Measurements from ENCODE around the gene RHEB. TPM values are rescaled to one million over a fixed set of nuclear protein-coding genes. Genes with fewer than 3 reads are reported as not detected.

Gene RHEB
- polyA plus RNA-seq, 1 donor from 2014 or later = 289 TPM

DNA sequence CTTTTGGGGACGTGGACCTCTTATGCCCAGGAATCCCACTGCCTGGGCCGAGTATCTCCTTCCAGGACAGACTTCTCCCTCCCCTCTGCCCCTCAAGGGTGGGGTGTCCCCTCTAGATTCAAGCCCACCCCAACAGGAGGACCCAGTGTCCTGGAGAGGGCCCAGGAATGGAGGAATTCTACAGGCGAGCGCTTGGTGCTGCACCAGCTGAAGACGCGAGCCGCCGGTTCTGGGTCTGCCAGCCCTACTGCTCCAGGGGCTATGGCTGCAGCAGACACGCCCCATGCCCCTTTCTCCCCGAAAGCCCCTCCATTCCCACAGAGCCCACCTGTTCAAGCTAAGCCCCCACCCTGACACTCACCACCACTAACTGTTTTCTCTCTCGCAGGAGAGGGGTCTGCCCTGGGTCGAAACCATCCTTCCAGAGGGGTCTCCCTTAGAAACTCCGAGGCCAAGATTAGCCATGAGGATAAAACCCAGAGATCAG lies 88.4 kb downstream of the RHEB start:
- Histone ChIP-seq H3K9me3 (ENCODE audit: low read length) (peaks cover 5% of the 10 kb centered on the region), H3K36me3 (ENCODE audit: insufficient read depth, low read length) (no peaks in the 10 kb centered on the region), H3K27me3 (ENCODE audit: insufficient read depth, low read depth, low read length) (no peaks in the 10 kb centered on the region), H3F3A (ENCODE audit: insufficient read depth, low read length, poor library complexity, severe bottlenecking) (no peaks in the 10 kb centered on the region), H4K20me1 (ENCODE audit: insufficient read depth) (no peaks in the 10 kb centered on the region), H3K9ac (ENCODE audit: low read length) (no peak overlapping the region), H3K9me2 (ENCODE audit: insufficient read depth, low read length) (no peaks in the 10 kb centered on the region), H3K4me3 (ENCODE audit: low read length) (no peak overlapping the region), H3K27ac (ENCODE audit: low read length) (no peak overlapping the region), H3K4me2 (ENCODE audit: low read length) (no peak overlapping the region), H2AFZ (ENCODE audit: low read depth, low read length) (no peak overlapping the region), H3K79me2 (replicated peaks; ENCODE audit: insufficient read depth, low read length) (no peaks in the 10 kb centered on the region)
- TF ChIP-seq EP300 (conservative IDR thresholded peaks at IDR 0.05; ENCODE audit: poor library complexity, severe bottlenecking) (no peak), EZH2 (IDR thresholded peaks at IDR 0.05; ENCODE audit: borderline replicate concordance, insufficient read depth, low read length, poor library complexity, severe bottlenecking) (no peak), RAD21 (conservative IDR thresholded peaks at IDR 0.05) (no peak), SMC3 (conservative IDR thresholded peaks at IDR 0.05; ENCODE audit: poor library complexity) (no peak), TAF1 (IDR thresholded peaks at IDR 0.05; ENCODE audit: low read depth) (no peak), POLR2AphosphoS5 (IDR thresholded peaks at IDR 0.05) (no peak), MXI1 (conservative IDR thresholded peaks at IDR 0.05; ENCODE audit: poor library complexity, severe bottlenecking) (no peak)
- TF ChIP-seq, protein P1, sequence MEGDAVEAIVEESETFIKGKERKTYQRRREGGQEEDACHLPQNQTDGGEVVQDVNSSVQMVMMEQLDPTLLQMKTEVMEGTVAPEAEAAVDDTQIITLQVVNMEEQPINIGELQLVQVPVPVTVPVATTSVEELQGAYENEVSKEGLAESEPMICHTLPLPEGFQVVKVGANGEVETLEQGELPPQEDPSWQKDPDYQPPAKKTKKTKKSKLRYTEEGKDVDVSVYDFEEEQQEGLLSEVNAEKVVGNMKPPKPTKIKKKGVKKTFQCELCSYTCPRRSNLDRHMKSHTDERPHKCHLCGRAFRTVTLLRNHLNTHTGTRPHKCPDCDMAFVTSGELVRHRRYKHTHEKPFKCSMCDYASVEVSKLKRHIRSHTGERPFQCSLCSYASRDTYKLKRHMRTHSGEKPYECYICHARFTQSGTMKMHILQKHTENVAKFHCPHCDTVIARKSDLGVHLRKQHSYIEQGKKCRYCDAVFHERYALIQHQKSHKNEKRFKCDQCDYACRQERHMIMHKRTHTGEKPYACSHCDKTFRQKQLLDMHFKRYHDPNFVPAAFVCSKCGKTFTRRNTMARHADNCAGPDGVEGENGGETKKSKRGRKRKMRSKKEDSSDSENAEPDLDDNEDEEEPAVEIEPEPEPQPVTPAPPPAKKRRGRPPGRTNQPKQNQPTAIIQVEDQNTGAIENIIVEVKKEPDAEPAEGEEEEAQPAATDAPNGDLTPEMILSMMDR (IDR thresholded peaks at IDR 0.05; ENCODE audit: poor library complexity, severe bottlenecking) = no peak
- TF ChIP-seq, protein P2, sequence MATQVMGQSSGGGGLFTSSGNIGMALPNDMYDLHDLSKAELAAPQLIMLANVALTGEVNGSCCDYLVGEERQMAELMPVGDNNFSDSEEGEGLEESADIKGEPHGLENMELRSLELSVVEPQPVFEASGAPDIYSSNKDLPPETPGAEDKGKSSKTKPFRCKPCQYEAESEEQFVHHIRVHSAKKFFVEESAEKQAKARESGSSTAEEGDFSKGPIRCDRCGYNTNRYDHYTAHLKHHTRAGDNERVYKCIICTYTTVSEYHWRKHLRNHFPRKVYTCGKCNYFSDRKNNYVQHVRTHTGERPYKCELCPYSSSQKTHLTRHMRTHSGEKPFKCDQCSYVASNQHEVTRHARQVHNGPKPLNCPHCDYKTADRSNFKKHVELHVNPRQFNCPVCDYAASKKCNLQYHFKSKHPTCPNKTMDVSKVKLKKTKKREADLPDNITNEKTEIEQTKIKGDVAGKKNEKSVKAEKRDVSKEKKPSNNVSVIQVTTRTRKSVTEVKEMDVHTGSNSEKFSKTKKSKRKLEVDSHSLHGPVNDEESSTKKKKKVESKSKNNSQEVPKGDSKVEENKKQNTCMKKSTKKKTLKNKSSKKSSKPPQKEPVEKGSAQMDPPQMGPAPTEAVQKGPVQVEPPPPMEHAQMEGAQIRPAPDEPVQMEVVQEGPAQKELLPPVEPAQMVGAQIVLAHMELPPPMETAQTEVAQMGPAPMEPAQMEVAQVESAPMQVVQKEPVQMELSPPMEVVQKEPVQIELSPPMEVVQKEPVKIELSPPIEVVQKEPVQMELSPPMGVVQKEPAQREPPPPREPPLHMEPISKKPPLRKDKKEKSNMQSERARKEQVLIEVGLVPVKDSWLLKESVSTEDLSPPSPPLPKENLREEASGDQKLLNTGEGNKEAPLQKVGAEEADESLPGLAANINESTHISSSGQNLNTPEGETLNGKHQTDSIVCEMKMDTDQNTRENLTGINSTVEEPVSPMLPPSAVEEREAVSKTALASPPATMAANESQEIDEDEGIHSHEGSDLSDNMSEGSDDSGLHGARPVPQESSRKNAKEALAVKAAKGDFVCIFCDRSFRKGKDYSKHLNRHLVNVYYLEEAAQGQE (IDR thresholded peaks at IDR 0.05; ENCODE audit: borderline replicate concordance) = no peak

DNA sequence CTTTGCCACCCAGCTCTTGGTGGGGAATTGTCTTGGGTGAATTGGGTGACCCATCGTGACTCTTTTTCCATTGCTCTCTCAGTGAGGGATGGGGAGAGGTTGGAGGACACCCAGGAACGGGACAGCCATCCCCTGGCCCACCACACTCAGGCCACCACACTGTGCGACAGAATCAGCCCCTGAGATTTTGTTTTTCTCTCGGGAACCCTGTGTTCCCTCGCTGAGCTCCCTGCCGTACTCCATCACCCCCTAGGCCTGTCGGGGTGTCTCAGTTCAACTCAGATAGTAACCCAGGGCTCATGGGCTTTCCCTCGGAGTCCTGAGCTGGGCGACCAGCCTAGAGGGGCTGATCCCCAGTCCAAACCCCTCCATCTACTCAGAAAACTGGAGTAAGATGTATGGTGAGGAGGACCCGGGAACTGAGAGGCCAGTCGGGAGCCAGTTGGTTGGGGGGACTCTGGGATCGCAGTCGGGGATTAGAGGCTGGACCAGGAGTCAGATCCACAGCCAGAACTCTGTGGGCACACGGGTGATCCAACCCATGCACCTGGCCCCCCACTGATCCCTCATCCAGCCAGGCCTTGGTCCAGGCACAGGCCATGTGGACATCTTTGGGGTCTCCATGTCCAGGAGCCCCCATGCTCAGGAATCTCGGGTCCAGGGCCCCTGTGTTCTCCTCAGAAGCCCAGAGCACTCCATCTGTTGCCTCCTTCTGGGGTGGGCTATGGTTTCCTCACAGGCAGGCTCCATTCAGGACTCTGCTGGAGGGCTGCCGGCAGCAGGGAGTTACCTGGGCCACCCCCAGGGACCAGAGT lies 89.1 kb downstream of the RHEB start:
- H3K36me3 ChIP-seq (ENCODE audit: insufficient read depth, low read length) = no peaks in the 10 kb centered on the region
- H3K4me2 ChIP-seq (ENCODE audit: low read length) = no peak overlapping the region
- H4K20me1 ChIP-seq (ENCODE audit: insufficient read depth) = no peaks in the 10 kb centered on the region
- H3K79me2 ChIP-seq (replicated peaks; ENCODE audit: insufficient read depth, low read length) = no peaks in the 10 kb centered on the region
- H3K27ac ChIP-seq (ENCODE audit: low read length) = no peak overlapping the region
- no peaks in the 10 kb centered on the region for H3K9me2 ChIP-seq (ENCODE audit: insufficient read depth, low read length)
- H3F3A ChIP-seq (ENCODE audit: insufficient read depth, low read length, poor library complexity, severe bottlenecking) = no peaks in the 10 kb centered on the region
- H3K4me3 ChIP-seq (ENCODE audit: low read length) = no peak overlapping the region
- TF ChIP-seq EZH2 (IDR thresholded peaks at IDR 0.05; ENCODE audit: borderline replicate concordance, insufficient read depth, low read length, poor library complexity, severe bottlenecking) = no peak
- no peak for TF ChIP-seq EP300 (conservative IDR thresholded peaks at IDR 0.05; ENCODE audit: poor library complexity, severe bottlenecking)
- TF ChIP-seq SMC3 (conservative IDR thresholded peaks at IDR 0.05; ENCODE audit: poor library complexity) = no peak
- no peak for TF ChIP-seq MXI1 (conservative IDR thresholded peaks at IDR 0.05; ENCODE audit: poor library complexity, severe bottlenecking)
- TF ChIP-seq, protein P1 (IDR thresholded peaks at IDR 0.05; ENCODE audit: poor library complexity, severe bottlenecking) = no peak
- TF ChIP-seq POLR2AphosphoS5 (IDR thresholded peaks at IDR 0.05) = no peak
- TF ChIP-seq TAF1 (IDR thresholded peaks at IDR 0.05; ENCODE audit: low read depth) = no peak
- TF ChIP-seq, protein P2 (IDR thresholded peaks at IDR 0.05; ENCODE audit: borderline replicate concordance) = no peak
- TF ChIP-seq RAD21 (conservative IDR thresholded peaks at IDR 0.05) = no peak
- no peak overlapping the region for H2AFZ ChIP-seq (ENCODE audit: low read depth, low read length)
- H3K9ac ChIP-seq (ENCODE audit: low read length) = no peak overlapping the region
- peaks cover 5% of the 10 kb centered on the region for H3K9me3 ChIP-seq (ENCODE audit: low read length)
- H3K27me3 ChIP-seq (ENCODE audit: insufficient read depth, low read depth, low read length) = no peaks in the 10 kb centered on the region

All from neural cell (in vitro differentiated cells).